K562 (cell line): ENCODE data around the gene KDF1. TPM values are rescaled to one million over a fixed set of nuclear protein-coding genes. Genes with fewer than 3 reads are reported as not detected.

Experiments
- ARNT ChIP-seq, 2 experiments: fragments of 450-650 bp; IDR thresholded peaks; 2 replicates each; pipeline ENCODE4 v1.6.1; 2016; ENCODE audit warnings: mild to moderate bottlenecking in 1 of 2
- BACH1 ChIP-seq: fragments of 200-800 bp; sonication (Bioruptor generic); IDR thresholded peaks from 2 replicates; pipeline ENCODE4 v1.6.1; 2016; ENCODE audit warnings: missing genetic modification characterization, missing compliant biosample characterization
- CBX2 ChIP-seq: fragments of 200-600 bp; sonication (generic); IDR thresholded peaks from one replicate; pipeline ENCODE4 v1.6.1; 2012; ENCODE audit warnings: mild to moderate bottlenecking, low read length, inconsistent platforms; ENCODE audit not compliant: insufficient read depth, poor library complexity, severe bottlenecking
- CCAR2 ChIP-seq: fragments of 200-400 bp; formaldehyde crosslinking; IDR thresholded peaks from 2 replicates; pipeline ENCODE4 v1.6.1; 2017; ENCODE audit warnings: mild to moderate bottlenecking, low read depth, low read length
- FOS ChIP-seq: IDR thresholded peaks from 3 replicates; pipeline ENCODE4 v1.6.1; 2011; ENCODE audit not compliant: insufficient read length; ENCODE audit errors: extremely low read depth
- GTF2E2 ChIP-seq: fragments of 200-800 bp; sonication (Bioruptor generic); IDR thresholded peaks from 2 replicates; pipeline ENCODE4 v1.6.1; 2016; ENCODE audit warnings: missing genetic modification characterization, missing compliant biosample characterization
- KAT8 ChIP-seq: fragments of 450-650 bp; IDR thresholded peaks from 2 replicates; pipeline ENCODE4 v1.6.1; 2016; ENCODE audit warnings: low read depth, mild to moderate bottlenecking
- MTA3 ChIP-seq: fragments of 450-650 bp; formaldehyde crosslinking; IDR thresholded peaks from 2 replicates; pipeline ENCODE4 v1.6.1; 2017; ENCODE audit warnings: mild to moderate bottlenecking, borderline replicate concordance
- MYBL2 ChIP-seq, 2 experiments: fragments of 450-650 bp in 1 of 2; sonication (generic) in 1 of 2; formaldehyde crosslinking in 1 of 2; IDR thresholded peaks; 2 replicates each; pipeline versions ENCODE4 v1.6.1 to v1.8.1; 2017 to 2022; ENCODE audit warnings: borderline replicate concordance in 1 of 2, inconsistent platforms in 1 of 2, low read depth in 1 of 2, mild to moderate bottlenecking in 1 of 2, missing genetic modification reagents in 1 of 2, moderate library complexity in 1 of 2
- NBN ChIP-seq: fragments of 450-650 bp; IDR thresholded peaks from 2 replicates; pipeline ENCODE4 v1.6.1; 2016; ENCODE audit warnings: low read depth, mild to moderate bottlenecking
- NFE2L1 ChIP-seq: fragments of 450-650 bp; IDR thresholded peaks from 2 replicates; pipeline ENCODE4 v1.6.1; 2016; ENCODE audit warnings: missing genetic modification characterization, low read depth, mild to moderate bottlenecking, missing compliant biosample characterization, moderate library complexity, borderline replicate concordance
- POLR2A ChIP-seq: fragments of 450-650 bp; conservative IDR thresholded peaks from 2 replicates; pipeline ENCODE4 v1.6.1; 2016
- POLR2H ChIP-seq: IDR thresholded peaks from 2 replicates; pipeline ENCODE4 v1.6.1; 2016; ENCODE audit warnings: missing genetic modification characterization, low read depth, mild to moderate bottlenecking, control low read depth, missing compliant biosample characterization, moderate library complexity
- POLR3G ChIP-seq: IDR thresholded peaks from 2 replicates; pipeline ENCODE4 v1.6.1; 2011; ENCODE audit not compliant: insufficient read length, insufficient replicate concordance; ENCODE audit errors: extremely low read depth
- SIN3A ChIP-seq, 2 experiments: fragments of 150-350 bp in 1 of 2; IDR thresholded peaks; 2 replicates each; pipeline ENCODE4 v1.6.1; 2011 to 2016; ENCODE audit warnings: borderline replicate concordance in 2 of 2, low read depth in 2 of 2, low read length in 2 of 2, mild to moderate bottlenecking in 2 of 2, moderate library complexity in 2 of 2; ENCODE audit not compliant: control insufficient read depth in 1 of 2
- SMARCA4 ChIP-seq: fragments of 450-650 bp; IDR thresholded peaks from 2 replicates; pipeline ENCODE4 v1.6.1; 2016
- STAG1 ChIP-seq: sonication (generic); formaldehyde crosslinking; IDR thresholded peaks from 2 replicates; pipeline ENCODE4 v1.5.0; 2020; ENCODE audit warnings: missing genetic modification reagents, borderline replicate concordance
- TOE1 ChIP-seq, 2 experiments: fragments of 450-650 bp in 1 of 2; sonication (generic) in 1 of 2; formaldehyde crosslinking in 1 of 2; IDR thresholded peaks; 2 replicates each; pipeline versions ENCODE4 v1.7.1 to v1.8.0; 2016 to 2022; ENCODE audit warnings: borderline replicate concordance in 2 of 2, mild to moderate bottlenecking in 2 of 2, antibody characterized with exemption in 1 of 2, inconsistent platforms in 1 of 2, low read depth in 1 of 2, missing genetic modification reagents in 1 of 2, moderate library complexity in 1 of 2
- ZNF165 ChIP-seq: fragments of 250-450 bp; sonication (Bioruptor Pico); IDR thresholded peaks from 2 replicates; pipeline ENCODE4 v1.4.0; 2020; ENCODE audit warnings: borderline replicate concordance
- ZNF282 ChIP-seq: sonication (generic); formaldehyde crosslinking; IDR thresholded peaks from 2 replicates; pipeline ENCODE4 v1.8.1; 2023; ENCODE audit warnings: missing genetic modification reagents
- ZNF316 ChIP-seq: fragments of 450-650 bp; IDR thresholded peaks from 2 replicates; pipeline ENCODE4 v1.6.1; 2016
- ZNF324 ChIP-seq: fragments of 250-450 bp; sonication (Bioruptor Pico); IDR thresholded peaks from 2 replicates; pipeline ENCODE4 v1.4.0; 2020; ENCODE audit warnings: mild to moderate bottlenecking
- ZNF41 ChIP-seq: fragments of 250-450 bp; sonication (Bioruptor Pico); conservative IDR thresholded peaks from 2 replicates; pipeline ENCODE4 v1.4.0; 2020; ENCODE audit warnings: mild to moderate bottlenecking
- ZNF431 ChIP-seq: sonication (generic); formaldehyde crosslinking; IDR thresholded peaks from 2 replicates; pipeline ENCODE4 v1.8.0; 2022; ENCODE audit warnings: mild to moderate bottlenecking, missing genetic modification reagents
- ZNF561 ChIP-seq: fragments of 450-650 bp; formaldehyde crosslinking; conservative IDR thresholded peaks from 2 replicates; pipeline ENCODE4 v1.4.0; 2020; ENCODE audit warnings: mild to moderate bottlenecking, moderate library complexity
- ZNF780A ChIP-seq: fragments of 250-450 bp; sonication (Bioruptor Pico); IDR thresholded peaks from 2 replicates; pipeline ENCODE4 v1.5.0; 2021; ENCODE audit warnings: mild to moderate bottlenecking
- polyA plus RNA-seq, 8 experiments: library from polyadenylated mRNA; depleted of rRNA in 4 of 8; stranded (reverse) in 5 of 8; unstranded in 3 of 8; fragments of >200 nt; fragmentation: Nextera tagmentation in 2 of 8; fragmentation: Illumina TruSeq in 1 of 8; extraction: Ambion mirVana in 2 of 8; extraction: Trizol in 1 of 8; gene quantifications; 2 replicates each; pipeline versions ENCODE4 v1.2.1 to v1.2.3, GENCODE V29; 2011 to 2014; ENCODE audit warnings: inconsistent platforms in 1 of 8, missing spikeins in 1 of 8
- total RNA-seq, 7 experiments: library from RNA; depleted of rRNA in 6 of 7; stranded (reverse); fragments of >200 nt in 6 of 7; fragmentation: Illumina TruSeq in 2 of 7; extraction: Trizol in 2 of 7; gene quantifications; 2 replicates each; pipeline versions ENCODE4 v1.2.1 to v1.2.3, GENCODE V29; 2011 to 2021; ENCODE audit warnings: low replicate concordance in 1 of 7

KDF1 gene
- total and polyA plus RNA-seq, 9 of the 15 experiments (the other 6 are each of a cell fraction or from before 2014, with no cell fraction given): 0.38 to 1.9 (median 0.83) TPM

GRCh38 chr1:26921540-26922430, 38.5 kb downstream of the KDF1 start, which contains the start of gene NUDC (continued):
- no peak for TF ChIP-seq ZNF561 (CRISPR knock-in tag)
- no peak for TF ChIP-seq POLR2H (tag)
- TF ChIP-seq ZNF780A (CRISPR knock-in tag): no peak
- TF ChIP-seq ZNF282: no peak; the same call in 1 of the 2 replicates
- TF ChIP-seq MYBL2 (IDR thresholded peaks at IDR 0.05; ENCODE audit: low read depth): no peak
- no peak for TF ChIP-seq MYBL2 (CRISPR knock-in tag; IDR thresholded peaks at IDR 0.05; ENCODE audit: borderline replicate concordance)
- TF ChIP-seq SIN3A (IDR thresholded peaks at IDR 0.05; ENCODE audit: borderline replicate concordance in 2 of 2, control insufficient read depth in 1 of 2, low read depth in 2 of 2, low read length in 2 of 2): peak; percentile 13 to 76; a peak in 2 of 4 replicates
- TF ChIP-seq SMARCA4: no peak
- TF ChIP-seq ZNF316: 0 out of 2 replicates have a peak, but pooled peaks have one; percentile 4
- TF ChIP-seq ZNF41 (CRISPR knock-in tag): no peak
- no peak for TF ChIP-seq BACH1 (tag)
- peak; percentile 45; the same call in 1 of the 2 replicates for TF ChIP-seq STAG1
- TF ChIP-seq MTA3: peak; percentile 81; the same call in 1 of the 2 replicates
- TF ChIP-seq NFE2L1 (tag): no peak
- no peak for TF ChIP-seq GTF2E2 (tag)
- 0 out of 4 replicates have a peak, but pooled peaks of 1 of the 2 experiments have one; percentile 21 for TF ChIP-seq ARNT (IDR thresholded peaks at IDR 0.05)
- TF ChIP-seq ZNF324 (CRISPR knock-in tag): no peak
- no peak for TF ChIP-seq CCAR2
- TF ChIP-seq CBX2: no peak
- TF ChIP-seq KAT8: no peak
- TF ChIP-seq TOE1 (IDR thresholded peaks at IDR 0.05; ENCODE audit: borderline replicate concordance): peak; percentile 24; the same call in 1 of the 2 replicates
- no peak; the same call in 1 of the 2 replicates for TF ChIP-seq TOE1 (CRISPR knock-in tag; IDR thresholded peaks at IDR 0.05; ENCODE audit: borderline replicate concordance, low read depth)
- TF ChIP-seq ZNF431 (CRISPR knock-in tag): peak; percentile 79
- no peak for TF ChIP-seq ZNF165
- no peak for TF ChIP-seq POLR3G
- peak; percentile 98 for TF ChIP-seq POLR2A
- 0 out of 2 replicates have a peak, but pooled peaks have one; percentile 4 for TF ChIP-seq NBN
- TF ChIP-seq FOS: peak; percentile 93
